22Rv1 (cell line): ENCODE measurements around the gene NPB.

ENCODE experiments used
- ZFX ChIP-seq: fragments of 450-650 bp; IDR thresholded peaks from 2 replicates; pipeline ENCODE4 v1.6.1; 2017; ENCODE audit warnings: antibody characterized with exemption, borderline replicate concordance
- TF ChIP-seq, protein P1 (sequence below): fragments of 450-650 bp; IDR thresholded peaks from 2 replicates; pipeline ENCODE4 v1.5.1; 2017; ENCODE audit warnings: mild to moderate bottlenecking

DNA sequence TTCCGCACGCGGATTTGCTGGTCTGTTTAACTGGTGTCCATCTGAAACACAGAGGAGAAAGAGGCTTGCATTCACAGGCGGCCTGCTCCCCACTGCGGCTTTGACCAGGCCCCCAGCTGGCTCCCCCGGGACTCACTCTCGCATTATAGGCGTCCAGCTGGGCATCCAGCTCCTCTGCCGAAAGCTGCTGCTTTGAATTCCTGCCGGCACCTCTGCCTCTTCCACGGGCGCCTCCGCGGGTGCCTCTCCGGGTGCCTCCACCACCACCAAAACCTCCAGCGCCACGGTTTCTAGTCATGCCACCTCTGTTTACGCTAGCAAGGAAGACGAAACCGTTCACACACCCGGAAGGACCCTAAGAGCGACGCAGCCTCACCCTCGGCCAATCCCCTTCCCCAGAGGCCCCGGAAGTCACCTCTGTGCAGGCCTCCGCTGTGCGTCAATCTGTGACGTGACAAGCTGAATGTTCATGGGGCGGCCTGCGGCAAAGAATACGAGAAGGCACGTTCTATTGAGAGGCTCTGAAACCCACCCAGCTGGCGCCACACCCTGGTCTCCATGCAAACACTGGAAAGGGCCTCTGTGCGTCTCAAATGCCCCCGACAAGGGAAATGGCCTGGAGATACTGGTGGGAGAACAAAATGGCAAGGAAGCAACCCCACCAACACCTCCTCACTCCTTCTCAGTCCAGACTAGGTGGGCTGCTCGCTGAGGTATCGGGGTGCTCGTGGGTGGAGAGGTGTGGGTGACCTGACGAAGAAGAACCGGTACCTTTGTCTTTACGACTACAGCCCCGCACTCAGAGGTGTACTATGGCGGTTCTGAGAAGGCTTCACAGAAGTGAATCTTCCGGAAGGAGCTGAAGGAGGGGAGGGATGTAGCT is 13.7 kb upstream of the NPB start:
- TF ChIP-seq, protein P1, sequence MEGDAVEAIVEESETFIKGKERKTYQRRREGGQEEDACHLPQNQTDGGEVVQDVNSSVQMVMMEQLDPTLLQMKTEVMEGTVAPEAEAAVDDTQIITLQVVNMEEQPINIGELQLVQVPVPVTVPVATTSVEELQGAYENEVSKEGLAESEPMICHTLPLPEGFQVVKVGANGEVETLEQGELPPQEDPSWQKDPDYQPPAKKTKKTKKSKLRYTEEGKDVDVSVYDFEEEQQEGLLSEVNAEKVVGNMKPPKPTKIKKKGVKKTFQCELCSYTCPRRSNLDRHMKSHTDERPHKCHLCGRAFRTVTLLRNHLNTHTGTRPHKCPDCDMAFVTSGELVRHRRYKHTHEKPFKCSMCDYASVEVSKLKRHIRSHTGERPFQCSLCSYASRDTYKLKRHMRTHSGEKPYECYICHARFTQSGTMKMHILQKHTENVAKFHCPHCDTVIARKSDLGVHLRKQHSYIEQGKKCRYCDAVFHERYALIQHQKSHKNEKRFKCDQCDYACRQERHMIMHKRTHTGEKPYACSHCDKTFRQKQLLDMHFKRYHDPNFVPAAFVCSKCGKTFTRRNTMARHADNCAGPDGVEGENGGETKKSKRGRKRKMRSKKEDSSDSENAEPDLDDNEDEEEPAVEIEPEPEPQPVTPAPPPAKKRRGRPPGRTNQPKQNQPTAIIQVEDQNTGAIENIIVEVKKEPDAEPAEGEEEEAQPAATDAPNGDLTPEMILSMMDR = no peak
- TF ChIP-seq ZFX = no peak
